Peyer's patch (tissue), 4 donors: Measurements from ENCODE around the gene PALM2AKAP2. TPM values are rescaled to one million over a fixed set of nuclear protein-coding genes. Genes with fewer than 3 reads are reported as not detected.

Experiments used
- DNase-seq, 3 donors: peaks; one replicate each; pipeline ENCODE4 v3.0.0-alpha.2; 2017 to 2019
- H3K27ac ChIP-seq, 4 donors: fragments of 200-600 bp; sonication (generic); one replicate each; pipeline ENCODE4 v1.5.1; 2016 to 2019
- H3K27me3 ChIP-seq, 2 donors: fragments of 200-600 bp; sonication (generic); one replicate each; pipeline ENCODE4 v1.5.1; 2019
- H3K36me3 ChIP-seq, 3 donors: fragments of 200-600 bp; sonication (generic); one replicate each; pipeline ENCODE4 v1.5.1; 2016 to 2019
- H3K4me1 ChIP-seq, 4 donors: fragments of 200-600 bp; sonication (generic); one replicate each; pipeline ENCODE4 v1.5.1; 2016 to 2019
- H3K4me3 ChIP-seq, 4 donors: fragments of 200-600 bp; sonication (generic); 1 replicate in 3 of 4; 2 replicates in 1 of 4; pipeline ENCODE4 v1.5.1; 2016 to 2019; ENCODE audit warnings: mild to moderate bottlenecking in 1 of 4
- H3K9me3 ChIP-seq, 4 donors: fragments of 200-600 bp; sonication (generic); one replicate each; pipeline ENCODE4 v1.5.1; 2016 to 2019; ENCODE audit warnings: mild to moderate bottlenecking in 1 of 4
- CTCF ChIP-seq, 6 experiments: fragments of 450-650 bp in 4 of 6; fragments of 200-600 bp in 2 of 6; sonication (generic) in 1 of 6; IDR thresholded peaks; one replicate each; pipeline ENCODE4 v1.5.1; 2017 to 2019; ENCODE audit warnings: antibody characterized with exemption in 6 of 6, mild to moderate bottlenecking in 3 of 6, moderate library complexity in 1 of 6
- POLR2A ChIP-seq, 2 donors: fragments of 450-650 bp; IDR thresholded peaks; one replicate each; pipeline ENCODE4 v1.5.1; 2017; ENCODE audit warnings: antibody characterized with exemption in 2 of 2, mild to moderate bottlenecking in 2 of 2, moderate library complexity in 2 of 2
- total RNA-seq, 4 donors: library from RNA; depleted of rRNA; stranded (reverse); fragments of >200 nt; gene quantifications; one replicate each; pipeline ENCODE4 v1.1.0, GENCODE V29; 2016

PALM2AKAP2 gene
- total RNA-seq, 4 donors from 2014 or later = 1.9 to 3.3 TPM; not detected in 2

DNA sequence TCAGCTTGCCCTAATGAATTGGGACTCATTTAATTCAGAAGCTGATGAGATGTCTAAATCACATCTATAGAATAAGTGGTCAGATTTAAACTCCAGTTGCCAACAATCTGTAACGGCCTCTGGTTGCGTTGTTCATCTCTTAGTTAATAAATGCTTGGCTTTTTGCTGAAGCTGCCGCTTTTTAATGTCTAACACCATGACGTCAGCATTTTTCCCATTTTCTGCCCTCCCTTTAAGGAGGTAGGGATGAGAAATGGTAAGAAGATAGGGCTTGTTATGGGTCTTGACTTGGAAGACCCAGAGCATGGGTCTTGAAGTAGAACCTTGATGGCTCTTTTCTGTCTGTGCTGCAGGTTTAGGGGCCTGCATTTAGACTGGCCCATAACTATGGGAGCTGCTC is 33.3 kb downstream of the PALM2AKAP2 start:
- DNase-seq = no peak
- no peaks in the 10 kb centered on the region for H3K36me3 ChIP-seq
- H3K9me3 ChIP-seq = no peaks in the 10 kb centered on the region
- H3K27ac ChIP-seq = no peak overlapping the region
- no peak overlapping the region for H3K4me3 ChIP-seq
- H3K27me3 ChIP-seq = no peaks in the 10 kb centered on the region
- H3K4me1 ChIP-seq = no peaks in the 10 kb centered on the region
- TF ChIP-seq CTCF (IDR thresholded peaks at IDR 0.05) (no peak), POLR2A (IDR thresholded peaks at IDR 0.05) (no peak)

DNA sequence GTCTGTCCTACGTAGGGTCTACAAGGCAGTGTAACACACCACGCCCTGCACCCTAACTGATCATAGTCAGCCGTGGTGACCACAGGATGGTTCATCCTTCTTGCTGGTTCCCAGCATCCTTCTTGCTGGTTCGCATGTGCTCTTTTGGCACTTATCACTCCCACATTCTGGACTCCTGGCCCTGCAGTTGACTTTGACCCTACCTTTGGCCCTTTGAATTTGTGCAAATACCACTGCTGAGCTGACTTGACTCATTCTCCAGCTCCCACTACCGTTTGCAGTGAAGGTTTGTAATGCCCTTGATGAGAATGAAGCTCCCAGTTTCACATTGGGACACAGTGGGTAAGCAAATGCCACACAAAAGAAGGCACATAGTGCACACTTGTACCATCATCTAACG is 33.8 kb downstream of the PALM2AKAP2 start:
- TF ChIP-seq CTCF (IDR thresholded peaks at IDR 0.05) = no peak
- TF ChIP-seq POLR2A (IDR thresholded peaks at IDR 0.05) = no peak

DNA sequence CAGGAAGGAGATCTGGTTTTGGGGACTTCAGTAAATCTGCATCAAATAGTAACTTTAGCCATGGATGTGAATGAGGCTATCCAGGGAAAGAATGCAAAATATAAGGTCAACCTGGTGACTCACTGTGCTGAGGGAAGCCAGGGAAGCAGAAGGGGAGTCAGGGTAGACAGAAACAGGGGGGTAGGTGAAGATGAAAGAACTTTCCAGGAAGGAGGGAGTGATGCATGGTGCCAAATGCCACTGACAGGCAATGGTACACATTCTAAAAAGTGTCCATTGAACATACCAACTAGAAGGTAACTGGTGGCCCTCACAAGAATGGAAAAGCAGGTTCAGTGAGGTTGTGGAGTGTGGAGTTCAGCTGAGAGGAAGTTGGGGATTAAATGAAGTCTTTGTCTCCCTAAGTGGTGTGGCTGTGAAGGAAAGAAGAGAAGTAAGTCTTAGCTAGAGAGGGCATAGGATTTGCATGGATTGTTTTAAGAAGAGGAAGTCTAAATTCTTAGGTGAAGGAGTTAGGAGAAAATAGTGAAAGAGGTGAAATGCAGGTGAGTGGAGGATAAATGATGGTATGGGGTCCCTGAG is 35.5 kb downstream of the PALM2AKAP2 start:
- no peak for DNase-seq

More for the DNA sequence above, 33.8 kb downstream of the PALM2AKAP2 start:
- no peak overlapping the region for H3K27ac ChIP-seq
- no peaks in the 10 kb centered on the region for H3K9me3 ChIP-seq
- H3K36me3 ChIP-seq = no peaks in the 10 kb centered on the region
- no peaks in the 10 kb centered on the region for H3K27me3 ChIP-seq
- H3K4me3 ChIP-seq = no peak overlapping the region
- DNase-seq = no peak
- no peaks in the 10 kb centered on the region for H3K4me1 ChIP-seq

GRCh38 chr9:109816490-109816889 is 36.5 kb downstream of the PALM2AKAP2 start:
- TF ChIP-seq CTCF (IDR thresholded peaks at IDR 0.05) = no peak
- TF ChIP-seq POLR2A (IDR thresholded peaks at IDR 0.05) = no peak
- Histone ChIP-seq H3K27me3 (no peaks in the 10 kb centered on the region), H3K4me1 (no peaks in the 10 kb centered on the region), H3K4me3 (no peak overlapping the region), H3K9me3 (no peaks in the 10 kb centered on the region), H3K27ac (peak overlapping the region in 1 of 4 donors; percentile 23), H3K36me3 (no peaks in the 10 kb centered on the region)
- no peak for DNase-seq

More for the DNA sequence above, 35.5 kb downstream of the PALM2AKAP2 start:
- no peaks in the 10 kb centered on the region for H3K36me3 ChIP-seq
- H3K4me1 ChIP-seq = no peaks in the 10 kb centered on the region
- no peaks in the 10 kb centered on the region for H3K9me3 ChIP-seq
- no peaks in the 10 kb centered on the region for H3K27me3 ChIP-seq
- TF ChIP-seq POLR2A (IDR thresholded peaks at IDR 0.05) (no peak), CTCF (IDR thresholded peaks at IDR 0.05) (no peak)
- H3K27ac ChIP-seq = no peak overlapping the region
- H3K4me3 ChIP-seq = no peak overlapping the region

GRCh38 chr9:109817146-109817845 is 37.3 kb downstream of the PALM2AKAP2 start:
- Histone ChIP-seq H3K36me3 (no peaks in the 10 kb centered on the region), H3K27ac (peak overlapping the region in 2 of 4 donors; percentile 13 to 23), H3K4me1 (no peaks in the 10 kb centered on the region), H3K27me3 (no peaks in the 10 kb centered on the region), H3K4me3 (no peak overlapping the region), H3K9me3 (no peaks in the 10 kb centered on the region)
- DNase-seq = no peak
- TF ChIP-seq POLR2A (IDR thresholded peaks at IDR 0.05) (no peak), CTCF (IDR thresholded peaks at IDR 0.05) (no peak)
